ENCODE measurements around the gene SVOPL. TPM values are rescaled to one million over a fixed set of nuclear protein-coding genes. Genes with fewer than 3 reads are reported as not detected.
"Not testable (repeated sequence)": the region's sequence is repeated elsewhere in the genome, so short reads cannot be mapped to it uniquely, and the experiment has no call there.

Gene SVOPL
- total RNA-seq, 1 donor from 2014 or later: not detected

- no peak for DNase-seq (ENCODE audit: low read depth in 2 of 2)
These were observed 368 bp upstream of the SVOPL start for GRCh38 chr7:138701537-138701923.

GRCh38 chr7:138699661-138700060 is 1.5 kb downstream of the SVOPL start:
- DNase-seq (ENCODE audit: low read depth in 2 of 2): no peak

DNA sequence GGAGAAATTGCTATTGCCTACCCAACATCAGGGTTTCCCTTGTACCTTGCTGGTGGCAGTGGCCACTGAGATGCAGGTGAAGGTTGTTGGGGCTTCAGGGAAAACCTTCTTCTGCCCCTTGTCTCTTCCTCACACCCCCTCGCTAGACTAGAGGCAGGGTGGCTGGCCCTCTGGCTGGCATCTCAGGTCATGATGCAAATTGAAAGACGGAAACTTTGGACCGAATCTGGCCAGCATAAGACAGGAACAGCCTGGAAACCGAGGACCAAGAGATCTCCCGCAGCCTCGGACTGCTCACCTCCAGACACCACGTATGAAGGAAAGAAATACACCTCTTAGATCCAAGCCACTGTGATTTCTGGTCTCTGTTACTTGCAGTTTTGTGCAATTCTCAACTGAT is 2.9 kb downstream of the SVOPL start:
- no peak for DNase-seq (ENCODE audit: low read depth in 2 of 2)

DNA sequence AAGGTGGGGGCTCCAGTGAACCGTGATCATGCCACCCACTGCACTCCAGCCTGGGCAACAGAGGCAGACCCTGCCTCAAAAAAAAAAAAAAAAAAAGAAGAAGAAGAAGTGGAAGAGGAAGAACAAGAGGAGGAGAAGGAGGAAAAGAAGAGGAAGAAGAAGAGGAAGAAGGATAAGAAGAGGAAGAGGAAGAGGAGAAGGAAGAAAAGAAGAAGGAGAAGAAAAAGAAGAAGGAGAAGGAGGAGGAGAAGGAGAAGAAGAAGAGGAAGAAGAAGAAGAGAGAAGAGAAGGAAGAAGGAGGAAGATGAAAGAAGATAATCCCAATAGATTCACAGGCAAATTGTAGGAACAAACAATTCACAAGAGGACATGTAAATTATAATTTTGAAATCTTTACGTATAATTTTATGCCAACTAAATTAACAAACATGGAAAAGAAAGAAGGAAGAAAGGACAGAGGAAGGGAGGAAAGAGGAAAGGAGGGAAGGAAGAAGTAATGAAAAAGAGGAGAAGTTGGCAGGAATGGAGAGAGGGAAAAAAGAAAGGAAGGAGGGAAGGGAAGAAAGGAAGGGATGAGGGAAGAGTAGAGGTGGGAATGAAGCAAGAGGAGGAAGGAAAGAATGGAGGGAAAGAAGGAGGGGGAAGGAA is 3.5 kb downstream of the SVOPL start:
- DNase-seq (ENCODE audit: low read depth in 2 of 2): no peak

GRCh38 chr7:138695776-138696175 is 5.4 kb downstream of the SVOPL start:
- not testable (repeated sequence) for DNase-seq (ENCODE audit: low read depth in 2 of 2)

DNA sequence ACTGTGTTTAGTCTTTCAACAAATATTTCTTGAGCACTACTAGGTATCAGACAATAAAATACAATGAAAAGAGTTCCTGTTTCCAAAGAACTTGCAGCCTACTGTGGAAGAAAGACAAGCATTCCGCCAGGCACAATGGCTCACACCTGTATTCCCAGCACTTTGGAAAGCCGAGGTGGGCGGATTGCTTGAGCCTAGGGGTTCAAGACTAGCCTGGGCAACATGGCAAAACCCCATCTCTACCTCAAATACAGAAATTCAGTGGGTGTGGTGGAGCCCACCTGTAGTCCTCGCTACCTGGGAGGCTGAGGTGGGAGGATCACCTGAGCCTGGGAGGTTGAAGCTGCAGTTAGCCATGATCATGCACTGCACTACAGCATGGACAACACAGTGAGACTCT is 6.1 kb downstream of the SVOPL start:
- DNase-seq (ENCODE audit: low read depth in 2 of 2): no peak

DNA sequence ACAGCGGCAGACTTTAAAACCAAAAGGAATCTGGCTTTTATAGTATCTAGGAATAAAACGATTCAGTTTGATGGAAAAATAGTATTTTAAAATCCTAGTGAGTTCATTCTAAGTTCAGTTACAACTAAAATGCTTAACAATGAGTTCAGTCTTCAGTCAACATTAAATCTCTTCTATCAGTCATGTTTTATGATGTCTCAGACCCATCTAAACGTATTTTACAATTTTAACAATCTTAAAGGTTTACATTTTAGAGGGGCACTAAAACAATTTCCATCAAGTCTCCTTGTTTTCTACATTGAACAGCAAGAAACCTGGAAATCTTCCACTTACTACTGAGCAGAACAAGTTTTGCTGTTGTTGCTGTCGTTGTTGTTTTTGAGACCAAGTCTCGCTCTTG is 10.0 kb downstream of the SVOPL start:
- no peak for DNase-seq (ENCODE audit: low read depth in 2 of 2)

- no peak for DNase-seq (ENCODE audit: low read depth in 2 of 2)
These were observed 10.7 kb downstream of the SVOPL start for GRCh38 chr7:138690495-138690894.

DNA sequence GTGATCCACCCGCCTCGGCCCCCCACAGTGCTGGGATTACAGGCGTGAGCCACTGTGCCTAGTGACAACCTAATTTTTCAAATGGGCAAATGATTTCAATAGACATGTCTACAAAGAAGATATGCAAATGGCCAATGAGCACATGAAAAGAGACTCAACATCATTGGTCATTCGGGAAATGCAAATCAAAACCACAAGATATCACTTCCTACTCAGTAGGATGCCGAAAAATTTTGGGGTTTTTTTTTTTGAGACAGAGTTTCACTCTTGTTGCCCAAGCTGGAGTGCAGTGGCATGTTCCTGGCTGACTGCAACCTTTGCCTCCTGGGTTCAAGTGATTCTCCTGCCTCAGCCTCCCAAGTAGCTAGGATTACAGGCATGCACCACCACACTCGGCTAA is 13.1 kb downstream of the SVOPL start:
- not testable (repeated sequence) for DNase-seq (ENCODE audit: low read depth in 2 of 2)

GRCh38 chr7:138684340-138684739 is 16.8 kb downstream of the SVOPL start:
- DNase-seq (ENCODE audit: low read depth in 2 of 2): no peak

GRCh38 chr7:138679793-138680192 is 21.4 kb downstream of the SVOPL start:
- DNase-seq (ENCODE audit: low read depth in 2 of 2): no peak

GRCh38 chr7:138670594-138670993 is 30.6 kb downstream of the SVOPL start:
- DNase-seq (ENCODE audit: low read depth in 2 of 2): no peak

DNA sequence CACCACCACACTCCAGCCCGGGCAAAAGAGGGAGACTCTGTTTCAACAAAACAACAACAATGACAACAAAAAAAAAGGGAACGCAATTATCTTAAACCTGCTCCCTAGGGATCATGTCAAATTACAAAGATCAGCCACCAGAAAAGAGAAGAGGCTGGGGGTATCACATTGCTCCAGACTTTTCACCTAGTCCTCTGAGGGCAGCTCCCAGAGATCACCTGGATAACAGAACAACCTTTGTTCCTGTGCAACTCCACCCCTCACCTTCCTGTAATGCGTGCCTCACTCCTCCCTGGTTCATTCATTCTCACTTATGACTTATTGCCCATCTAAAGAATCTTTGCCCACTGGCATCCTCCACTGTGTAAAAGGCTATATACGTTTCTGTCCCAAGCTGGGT is 31.8 kb downstream of the SVOPL start:
- no peak for DNase-seq (ENCODE audit: low read depth in 2 of 2)

- no peak for DNase-seq (ENCODE audit: low read depth in 2 of 2)
These were observed 32.2 kb downstream of the SVOPL start for GRCh38 chr7:138668946-138669345.

DNA sequence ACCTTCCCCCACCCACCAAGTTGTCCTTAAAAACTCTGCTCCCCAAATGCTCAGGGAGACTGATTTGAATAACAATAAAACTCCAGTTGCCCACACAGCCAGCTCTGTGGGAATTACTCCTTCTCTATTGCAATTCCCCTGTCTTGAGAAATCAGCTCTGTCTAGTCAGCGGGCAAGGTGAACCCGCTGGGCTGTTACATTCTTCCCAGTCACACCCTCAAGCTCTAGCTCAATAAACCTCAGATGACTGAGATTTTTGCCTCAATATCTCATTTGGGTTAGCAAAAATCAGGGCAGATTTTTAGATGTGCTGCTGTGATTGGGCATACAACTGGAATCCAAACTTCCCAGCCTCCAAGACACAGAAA is 32.9 kb downstream of the SVOPL start:
- no peak for DNase-seq (ENCODE audit: low read depth in 2 of 2)

DNA sequence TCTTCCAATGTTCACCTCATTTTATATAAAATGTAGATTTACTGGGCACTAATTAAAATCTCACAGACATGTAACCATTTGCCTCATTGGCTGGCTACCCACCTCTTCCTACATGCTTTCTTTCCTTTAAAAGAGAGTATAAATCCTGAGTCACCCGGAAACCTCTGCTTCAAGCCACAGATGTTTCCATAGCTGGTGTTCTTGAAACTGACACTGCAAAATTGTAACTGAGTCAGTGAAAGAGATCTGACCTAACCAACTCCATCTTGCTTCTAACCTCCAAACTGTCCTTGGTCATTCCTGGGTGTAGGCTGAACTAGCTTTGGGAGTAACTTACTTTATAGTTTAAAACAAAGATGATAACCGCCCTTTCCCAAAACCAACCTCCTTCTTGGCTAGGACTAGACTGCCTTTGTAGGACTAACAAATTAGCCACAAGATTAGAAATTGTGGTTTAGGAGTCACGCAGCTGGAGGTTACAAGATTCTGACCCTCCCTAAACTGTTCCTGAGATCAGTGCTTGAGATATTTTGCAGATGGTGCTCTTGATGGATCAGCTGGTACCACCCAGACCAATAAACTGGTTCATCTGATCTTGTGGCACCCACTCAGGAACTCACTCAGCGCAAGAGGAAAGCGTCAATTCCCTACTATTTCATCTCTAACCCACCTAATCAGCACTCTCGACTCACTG is 33.5 kb downstream of the SVOPL start:
- DNase-seq (ENCODE audit: low read depth in 2 of 2): no peak

GRCh38 chr7:138666385-138666784 is 34.8 kb downstream of the SVOPL start:
- no peak for DNase-seq (ENCODE audit: low read depth in 2 of 2)

DNA sequence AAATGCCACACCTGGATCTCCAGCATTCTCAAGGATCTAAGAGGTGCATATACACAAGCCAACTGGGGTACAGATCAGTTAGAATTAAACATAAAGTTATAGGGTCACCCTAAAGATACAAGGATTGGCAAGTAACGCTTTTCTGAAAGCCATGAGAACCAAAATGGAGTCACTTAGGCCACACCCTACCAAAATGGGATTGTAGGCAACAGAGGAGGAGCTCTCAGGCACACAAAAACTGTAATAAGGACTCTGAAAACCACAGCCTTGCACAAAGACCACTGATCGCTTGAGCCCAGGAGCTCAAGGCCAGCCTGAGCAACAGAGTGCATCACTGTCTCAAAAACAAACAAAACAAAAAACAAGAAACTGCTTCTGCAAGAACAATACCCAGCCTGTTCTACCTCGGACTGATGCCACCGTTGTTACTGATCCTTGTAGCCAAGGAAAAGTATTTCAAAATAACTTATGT is 35.5 kb downstream of the SVOPL start:
- DNase-seq (ENCODE audit: low read depth in 2 of 2): no peak

- no peak for DNase-seq (ENCODE audit: low read depth in 2 of 2)
These were observed 35.9 kb downstream of the SVOPL start for GRCh38 chr7:138665249-138665648.

- DNase-seq (ENCODE audit: low read depth in 2 of 2): no peak
These were observed 37.1 kb downstream of the SVOPL start for GRCh38 chr7:138663725-138664710.

- DNase-seq (ENCODE audit: low read depth in 2 of 2): no peak
These were observed 38.2 kb downstream of the SVOPL start for GRCh38 chr7:138662991-138663320.

All from dermis microvascular lymphatic vessel endothelial cell (primary cell).